Measurements from ENCODE around the gene EIF2S2.
A peak's percentile ranks its signal among the peaks of the same experiment; 100 is the strongest.

EIF2S2 gene

DNA sequence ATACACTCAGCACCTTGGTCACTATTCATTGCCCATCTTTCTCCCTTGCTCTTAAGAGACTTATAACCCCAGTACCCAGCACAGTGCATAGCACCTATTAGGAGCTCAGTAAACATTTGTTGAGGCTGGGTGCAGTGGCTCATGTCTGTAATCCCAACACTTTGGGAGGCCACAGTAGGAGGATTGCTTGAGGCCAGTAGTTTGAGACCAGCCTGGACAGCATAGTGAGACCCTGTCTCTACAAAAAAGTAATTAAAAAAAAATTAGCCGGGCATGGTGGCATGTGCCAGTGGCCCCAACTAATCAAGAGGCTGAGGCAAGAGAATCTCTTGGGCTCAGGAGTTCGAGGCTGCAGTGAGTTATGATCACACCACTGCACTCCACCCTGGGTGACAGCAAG, 8.2 kb upstream of the EIF2S2 start:
- DNase-seq: no peak

DNA sequence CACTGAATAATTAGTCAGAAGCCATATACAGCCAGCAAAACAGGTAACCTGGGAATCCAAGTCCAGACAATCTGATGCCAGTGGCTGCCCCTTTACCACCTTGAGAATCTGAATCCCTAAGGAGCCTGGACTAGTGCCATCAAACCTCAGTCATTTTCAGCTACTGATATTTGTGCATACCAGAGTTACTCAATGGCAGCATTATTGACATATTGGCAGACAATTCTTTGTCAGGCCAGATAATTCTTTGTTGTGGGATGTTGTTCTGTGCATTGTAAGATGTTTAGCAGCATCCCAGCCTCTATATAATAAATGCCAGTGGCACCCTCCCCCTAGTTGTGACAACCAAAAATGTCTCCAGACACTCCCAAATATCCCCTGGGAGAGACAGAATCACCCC, 3.2 kb upstream of the EIF2S2 start:
- DNase-seq: no peak

DNA sequence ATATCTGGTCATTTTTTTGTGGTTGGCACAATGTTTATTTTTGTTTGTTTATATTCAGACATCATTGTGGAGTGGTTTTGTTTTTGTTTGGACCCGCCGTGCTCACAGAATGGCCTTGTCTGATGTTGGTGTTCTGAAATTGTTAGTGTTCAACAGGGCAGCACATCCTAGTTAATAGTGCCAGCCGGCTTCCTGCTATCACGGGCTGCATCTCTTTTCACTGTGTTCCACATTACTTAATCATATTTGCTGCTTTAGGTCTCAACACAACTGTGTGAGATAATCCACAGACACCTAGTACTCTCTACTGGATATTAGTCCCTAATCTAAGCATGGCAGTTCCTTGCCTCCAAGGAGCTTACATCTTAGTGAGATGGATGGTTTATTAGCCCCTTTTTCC, 2.8 kb upstream of the EIF2S2 start:
- DNase-seq: no peak

DNA sequence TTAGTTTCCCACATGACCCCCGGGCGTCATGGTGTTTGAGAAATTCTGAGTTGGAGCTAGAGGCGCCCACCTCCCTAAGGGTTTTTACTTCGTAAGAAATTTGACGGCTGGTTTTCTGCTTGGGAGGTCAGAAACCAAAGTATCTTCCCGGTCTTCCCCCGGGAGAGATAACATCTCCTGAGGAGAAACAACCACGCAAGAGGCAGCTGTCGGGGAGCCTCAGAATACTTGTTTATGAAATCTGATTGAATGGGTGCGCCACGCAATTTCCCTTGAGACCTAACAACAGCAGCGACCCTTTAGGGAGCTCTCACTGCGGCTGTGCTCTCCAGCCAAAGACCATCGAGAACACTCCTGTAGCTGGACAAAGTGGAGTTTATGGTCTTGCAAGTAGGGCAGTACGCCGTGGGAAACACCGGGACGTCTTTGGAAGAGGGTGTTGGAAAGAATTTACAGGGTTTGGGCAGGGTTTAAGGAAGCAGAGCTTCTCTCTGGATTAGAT, 608 bp upstream of the EIF2S2 start:
- DNase-seq: peak in 1 of 2 donors; percentile 65

- DNase-seq: peak in 1 of 2 donors; percentile 19
These were observed 1.1 kb downstream of the EIF2S2 start for GRCh38 chr20:34110745-34111641.

DNA sequence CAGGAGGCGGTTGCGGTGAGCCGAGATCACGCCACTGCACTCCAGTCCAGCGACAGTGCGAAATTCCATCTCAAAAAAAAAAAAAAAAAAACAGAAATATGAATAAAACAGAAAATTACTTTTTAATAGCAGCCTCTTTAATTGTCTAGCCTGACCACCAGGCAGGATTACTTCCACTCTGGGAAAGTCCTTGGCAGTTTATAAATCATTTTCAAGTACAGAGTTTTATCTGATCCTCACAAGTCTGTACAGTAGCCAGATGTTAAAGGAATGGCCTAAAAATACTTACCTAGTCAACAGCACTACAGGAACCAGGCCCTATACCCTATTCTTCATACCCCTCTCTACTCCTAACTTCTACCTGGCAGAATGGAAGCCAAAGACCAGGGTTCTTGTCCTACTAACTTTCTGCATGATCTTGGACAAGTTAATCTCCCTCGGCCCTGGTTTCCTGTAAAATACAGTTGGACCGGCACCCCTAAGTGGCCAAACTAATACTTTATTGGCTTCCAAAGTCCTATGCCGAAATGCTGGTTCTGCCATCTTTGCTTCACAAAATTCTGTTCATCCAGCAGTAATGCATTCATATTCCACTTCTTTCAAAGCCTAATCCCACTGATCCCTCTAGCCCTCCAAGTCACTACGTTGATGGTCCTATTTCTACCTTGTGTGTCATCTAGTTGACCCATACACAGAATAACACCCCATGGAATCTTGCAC, 1.9 kb downstream of the EIF2S2 start:
- DNase-seq: no peak

DNA sequence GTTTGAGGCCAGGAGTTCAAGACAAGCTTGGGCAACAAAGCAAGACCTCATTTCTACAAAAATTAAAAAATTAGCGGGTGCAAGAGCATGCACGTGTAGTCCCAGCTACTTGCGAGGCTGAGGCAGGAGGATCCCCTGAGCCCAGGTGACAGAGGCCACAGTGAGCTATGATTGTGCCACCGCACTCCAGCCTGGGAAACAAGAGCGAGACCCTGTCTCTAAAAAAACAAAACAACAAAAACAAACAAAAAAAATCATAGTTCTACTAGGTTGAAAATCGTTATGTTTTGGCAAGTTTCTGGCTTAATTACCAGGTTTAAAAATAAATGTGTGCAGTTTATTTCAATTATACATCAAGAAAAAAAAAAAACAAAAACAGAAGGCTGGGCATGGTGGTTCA, 2.6 kb downstream of the EIF2S2 start:
- DNase-seq: no peak

- no peak for DNase-seq
These were observed 3.3 kb downstream of the EIF2S2 start for GRCh38 chr20:34108616-34109174.

DNA sequence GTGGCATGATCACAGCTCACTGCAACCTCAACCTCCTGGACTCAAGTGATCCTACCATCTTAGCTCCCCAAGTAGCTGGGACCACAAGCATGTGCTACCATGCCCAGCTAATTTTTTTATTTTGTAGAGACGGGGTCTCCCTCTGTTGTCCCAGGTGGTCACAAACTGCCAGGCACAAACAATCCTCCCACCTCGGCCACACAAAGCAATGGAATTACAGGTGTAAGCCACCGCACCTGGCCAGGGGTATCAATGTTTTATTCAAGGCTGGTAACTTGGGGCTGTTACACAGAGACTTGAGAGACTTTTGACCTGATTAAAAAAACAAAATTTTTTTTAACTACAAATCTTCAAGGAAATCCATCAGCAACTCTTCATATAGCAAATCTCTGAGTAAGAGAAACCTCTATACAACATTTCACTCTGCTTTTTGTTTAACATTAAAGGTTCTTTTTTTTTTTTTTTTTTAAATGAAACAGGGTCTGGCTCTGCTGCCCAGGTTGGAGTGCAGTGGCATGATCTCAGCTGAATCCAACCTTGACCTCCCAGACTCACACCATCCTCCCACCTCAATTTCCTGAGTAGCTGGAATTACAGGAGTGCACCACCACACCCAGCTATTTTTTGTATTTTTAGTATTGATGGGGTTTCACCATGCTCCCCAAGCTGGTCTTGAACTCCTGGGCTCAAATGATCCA, 5.9 kb downstream of the EIF2S2 start:
- no peak for DNase-seq

DNA sequence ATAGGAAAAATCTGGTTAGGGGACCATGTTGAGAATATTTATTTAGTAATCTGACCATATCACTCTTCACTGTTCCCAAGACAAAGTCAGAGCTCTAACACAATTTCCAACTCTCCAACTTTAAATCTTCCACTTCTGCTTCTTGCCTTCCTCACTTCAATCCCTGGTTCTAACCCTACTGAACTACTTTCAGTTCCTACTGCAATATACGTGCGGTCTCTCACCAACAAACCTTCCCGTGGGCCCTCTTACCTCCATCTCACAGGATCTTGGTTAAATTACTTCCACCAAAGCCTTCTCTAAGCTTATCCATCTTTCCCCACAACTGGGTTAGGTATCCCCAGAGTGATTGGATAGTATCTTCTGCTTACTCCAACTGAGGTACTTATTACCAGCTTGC, 8.0 kb downstream of the EIF2S2 start:
- no peak for DNase-seq

DNA sequence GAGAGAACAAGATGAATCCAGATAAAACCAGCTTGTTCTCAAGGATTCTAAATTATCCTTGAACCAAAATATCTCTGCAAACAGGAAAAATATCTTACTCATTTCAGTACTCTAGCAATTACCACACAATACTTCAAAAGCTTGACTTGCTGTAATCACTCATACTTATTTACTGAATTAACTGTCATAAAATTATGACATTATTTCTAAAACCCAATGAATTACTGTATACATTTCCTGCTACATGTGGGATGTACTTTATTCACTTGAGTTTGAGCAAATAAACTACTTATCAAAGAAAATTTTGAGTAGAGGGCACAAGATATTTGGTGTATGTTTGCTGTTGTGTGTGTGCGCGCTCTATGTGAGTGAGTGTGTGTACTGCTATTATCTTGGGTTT, 9.7 kb downstream of the EIF2S2 start:
- no peak for DNase-seq

DNA sequence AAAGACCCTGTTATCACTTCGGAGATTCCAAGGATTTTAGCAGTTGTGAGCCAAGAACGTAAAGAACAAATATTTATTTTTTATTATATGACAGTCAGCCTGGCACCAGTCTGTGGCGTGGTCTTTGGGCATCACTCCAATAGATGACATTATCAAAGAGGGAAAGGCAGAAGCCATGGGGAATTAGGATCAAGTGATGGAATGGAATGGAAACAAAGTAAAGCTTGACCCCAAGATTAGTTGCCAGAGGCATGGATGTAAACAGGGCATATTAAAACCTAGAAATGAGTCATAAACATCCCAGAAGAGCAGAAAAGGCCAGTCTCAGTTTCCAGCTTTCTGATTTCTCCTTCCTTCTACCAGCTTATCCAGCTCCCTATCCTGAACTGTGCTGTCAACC, 11.5 kb downstream of the EIF2S2 start:
- DNase-seq: no peak

DNA sequence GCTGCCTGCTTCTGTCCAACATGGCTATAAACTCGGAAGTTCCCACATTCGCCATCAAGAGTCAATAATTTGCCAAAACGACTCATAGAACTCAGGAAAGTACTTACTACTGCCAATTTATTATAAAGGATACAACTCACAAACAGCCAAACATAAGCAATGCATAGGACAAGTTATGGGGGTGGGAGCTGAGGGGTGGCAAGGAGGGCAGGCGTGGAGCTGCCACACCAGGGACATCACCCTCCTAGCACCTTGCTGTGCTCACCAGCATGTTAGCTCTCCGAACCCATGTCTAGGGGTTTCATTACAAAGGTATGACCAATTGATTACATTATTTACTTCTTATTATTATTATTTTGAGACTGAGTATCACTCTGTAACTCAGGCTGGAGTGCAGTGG, 12.4 kb downstream of the EIF2S2 start:
- DNase-seq: no peak

- no peak for DNase-seq
These were observed 13.5 kb downstream of the EIF2S2 start for GRCh38 chr20:34098570-34098969.

DNA sequence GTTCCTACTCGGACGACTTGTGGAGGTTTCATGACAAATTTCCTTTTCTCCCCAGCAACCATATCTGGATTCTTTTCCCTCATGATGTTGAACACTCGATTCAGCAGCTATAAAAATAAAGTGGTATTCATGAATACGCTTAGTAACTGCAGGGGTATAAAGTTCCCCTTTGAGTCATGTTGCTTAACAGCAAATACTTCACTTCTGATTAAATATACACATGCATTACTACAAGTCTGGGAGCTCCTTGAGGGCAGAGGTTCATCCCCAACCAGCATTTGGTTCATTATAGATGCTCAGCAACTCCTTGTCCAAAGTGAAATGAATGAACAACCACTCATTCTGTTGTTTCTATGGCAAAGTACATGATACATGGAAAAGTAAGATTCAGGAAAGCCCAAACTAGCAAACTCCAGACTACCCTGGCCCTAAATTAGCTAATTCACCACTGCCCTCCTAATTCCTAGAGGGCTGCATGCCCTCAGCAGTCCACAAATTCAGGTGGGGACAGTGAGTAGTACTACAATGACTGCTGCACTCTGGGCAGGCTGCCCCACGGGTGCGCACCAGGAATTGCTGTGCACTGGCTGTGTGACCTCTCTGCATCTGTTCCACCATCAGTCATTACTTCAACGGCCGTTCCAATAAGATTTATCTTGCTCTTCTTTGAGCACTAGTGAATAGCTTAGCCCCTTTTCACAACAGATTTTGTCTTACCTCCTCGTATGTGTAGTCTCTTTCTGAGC, 15.2 kb downstream of the EIF2S2 start:
- no peak for DNase-seq

GRCh38 chr20:34095825-34096224, 16.2 kb downstream of the EIF2S2 start:
- no peak for DNase-seq

- no peak for DNase-seq
These were observed 18.1 kb downstream of the EIF2S2 start for GRCh38 chr20:34093895-34094294.

GRCh38 chr20:34091637-34092200, 20.3 kb downstream of the EIF2S2 start:
- DNase-seq: no peak

- no peak for DNase-seq
These were observed 21.4 kb downstream of the EIF2S2 start for GRCh38 chr20:34090645-34091044.

DNA sequence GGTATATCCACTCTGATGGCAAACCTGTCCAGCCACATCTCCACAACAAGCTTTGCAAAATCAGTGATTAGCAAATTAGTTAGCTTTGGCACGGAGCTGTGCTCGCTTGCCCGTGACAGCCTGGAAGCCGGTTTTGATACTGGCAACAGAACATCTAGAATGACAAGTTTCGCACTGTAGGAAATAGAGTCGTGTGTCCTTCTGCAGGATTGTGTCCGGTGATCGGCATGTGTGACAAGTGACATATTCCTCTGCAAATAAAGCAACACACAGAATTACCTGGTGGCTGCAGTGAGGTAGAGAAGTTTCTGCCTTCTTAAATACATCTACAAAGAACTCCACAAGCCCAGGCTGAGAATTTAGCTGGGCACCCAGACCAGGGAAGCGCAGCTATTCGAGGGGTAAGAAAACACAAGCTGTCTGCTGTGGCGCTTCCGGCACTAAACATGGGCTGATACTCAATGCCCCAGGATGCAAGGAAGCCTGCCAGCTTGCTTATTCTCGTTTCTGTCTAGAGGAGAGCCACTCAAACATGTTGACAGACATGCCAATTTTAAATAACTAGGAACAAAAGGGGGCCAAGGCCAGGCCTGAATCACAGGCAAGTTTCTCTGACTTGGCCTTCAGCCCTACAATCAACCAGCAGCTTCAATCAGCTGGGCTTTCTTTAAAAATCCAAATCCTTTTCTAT, 22.2 kb downstream of the EIF2S2 start:
- DNase-seq: no peak

DNA sequence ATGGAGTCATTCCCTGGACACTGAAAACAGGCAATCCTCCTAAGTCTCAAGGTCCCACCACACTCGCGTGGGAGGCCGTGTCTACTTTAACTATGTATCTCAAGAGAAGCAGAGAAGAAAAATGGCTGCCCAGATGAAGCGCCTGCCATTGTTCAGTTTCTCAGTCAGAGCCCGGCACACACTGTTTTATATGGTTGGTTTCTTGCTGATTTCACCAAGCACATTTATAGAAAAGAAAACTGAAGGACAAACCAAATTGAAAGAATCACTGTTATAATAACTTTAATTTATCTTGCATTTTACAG, 22.9 kb downstream of the EIF2S2 start:
- DNase-seq: no peak

All from bone marrow (tissue), 2 donors.